WERI-Rb-1 (cell line): ENCODE data around the gene DLX1.
A peak's percentile ranks its signal among the peaks of the same experiment; 100 is the strongest.

Source experiments
- DNase-seq: peaks from one replicate; pipeline ENCODE4 v3.0.0-alpha.2; 2020
- H3K27ac ChIP-seq: fragments of 250-450 bp; sonication (Bioruptor Pico); 2 replicates; pipeline ENCODE4 v1.5.1; 2020; ENCODE audit warnings: mild to moderate bottlenecking, moderate library complexity
- H3K27me3 ChIP-seq: fragments of 250-450 bp; sonication (Bioruptor Pico); 2 replicates; pipeline ENCODE4 v1.5.1; 2021; ENCODE audit warnings: mild to moderate bottlenecking, low read depth, moderate library complexity; ENCODE audit not compliant: insufficient read depth, severe bottlenecking
- H3K36me3 ChIP-seq: fragments of 250-450 bp; sonication (Bioruptor Pico); 2 replicates; pipeline ENCODE4 v1.5.1; 2020; ENCODE audit warnings: mild to moderate bottlenecking, moderate library complexity
- H3K4me3 ChIP-seq: 2 replicates; pipeline ENCODE4 v1.5.1; 2011; ENCODE audit warnings: low read depth, mild to moderate bottlenecking, control low read depth, low read length
- H3K9me3 ChIP-seq: fragments of 250-450 bp; sonication (Bioruptor Pico); 2 replicates; pipeline ENCODE4 v1.5.1; 2021; ENCODE audit warnings: mild to moderate bottlenecking, moderate library complexity; ENCODE audit not compliant: severe bottlenecking
- TF ChIP-seq, protein P1 (sequence below): IDR thresholded peaks from 2 replicates; pipeline ENCODE4 v1.5.1; 2011; ENCODE audit warnings: low read depth, mild to moderate bottlenecking, control low read depth, inconsistent platforms, low read length

DLX1 gene

DNA sequence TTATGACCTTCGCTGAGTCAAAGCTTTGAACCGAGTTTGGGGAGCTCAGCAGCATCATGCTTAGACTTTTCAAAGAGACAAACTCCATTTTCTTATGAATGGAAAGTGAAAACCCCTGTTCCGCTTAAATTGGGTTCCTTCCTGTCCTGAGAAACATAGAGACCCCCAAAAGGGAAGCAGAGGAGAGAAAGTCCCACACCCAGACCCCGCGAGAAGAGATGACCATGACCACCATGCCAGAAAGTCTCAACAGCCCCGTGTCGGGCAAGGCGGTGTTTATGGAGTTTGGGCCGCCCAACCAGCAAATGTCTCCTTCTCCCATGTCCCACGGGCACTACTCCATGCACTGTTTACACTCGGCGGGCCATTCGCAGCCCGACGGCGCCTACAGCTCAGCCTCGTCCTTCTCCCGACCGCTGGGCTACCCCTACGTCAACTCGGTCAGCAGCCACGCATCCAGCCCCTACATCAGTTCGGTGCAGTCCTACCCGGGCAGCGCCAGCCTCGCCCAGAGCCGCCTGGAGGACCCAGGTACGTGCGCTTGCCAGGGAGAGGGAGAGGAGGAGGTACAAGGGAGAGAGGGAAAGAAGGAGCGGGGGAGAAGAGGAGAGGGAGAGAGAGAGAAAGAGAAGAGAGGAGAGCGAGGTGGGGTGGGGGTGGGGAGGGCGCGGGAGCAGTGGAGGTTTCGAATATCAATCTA, at the start of gene DLX1:
Gene DLX1 (plus strand): TSS at position 48 of the 700 bp plus-strand sequence. CDS start 171 bp downstream, at position 219.
- TF ChIP-seq, protein P1, sequence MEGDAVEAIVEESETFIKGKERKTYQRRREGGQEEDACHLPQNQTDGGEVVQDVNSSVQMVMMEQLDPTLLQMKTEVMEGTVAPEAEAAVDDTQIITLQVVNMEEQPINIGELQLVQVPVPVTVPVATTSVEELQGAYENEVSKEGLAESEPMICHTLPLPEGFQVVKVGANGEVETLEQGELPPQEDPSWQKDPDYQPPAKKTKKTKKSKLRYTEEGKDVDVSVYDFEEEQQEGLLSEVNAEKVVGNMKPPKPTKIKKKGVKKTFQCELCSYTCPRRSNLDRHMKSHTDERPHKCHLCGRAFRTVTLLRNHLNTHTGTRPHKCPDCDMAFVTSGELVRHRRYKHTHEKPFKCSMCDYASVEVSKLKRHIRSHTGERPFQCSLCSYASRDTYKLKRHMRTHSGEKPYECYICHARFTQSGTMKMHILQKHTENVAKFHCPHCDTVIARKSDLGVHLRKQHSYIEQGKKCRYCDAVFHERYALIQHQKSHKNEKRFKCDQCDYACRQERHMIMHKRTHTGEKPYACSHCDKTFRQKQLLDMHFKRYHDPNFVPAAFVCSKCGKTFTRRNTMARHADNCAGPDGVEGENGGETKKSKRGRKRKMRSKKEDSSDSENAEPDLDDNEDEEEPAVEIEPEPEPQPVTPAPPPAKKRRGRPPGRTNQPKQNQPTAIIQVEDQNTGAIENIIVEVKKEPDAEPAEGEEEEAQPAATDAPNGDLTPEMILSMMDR, result no peak
- H3K36me3 ChIP-seq, result no peaks in the 10 kb centered on the region
- no peak within 1 kb of the TSS for H3K27ac ChIP-seq
- no peak for DNase-seq
- H3K27me3 ChIP-seq, result peaks cover 63% of the 10 kb centered on the region
- peak within 1 kb of the TSS; percentile 65 for H3K4me3 ChIP-seq
- H3K9me3 ChIP-seq, result peaks cover 7% of the 10 kb centered on the region

DNA sequence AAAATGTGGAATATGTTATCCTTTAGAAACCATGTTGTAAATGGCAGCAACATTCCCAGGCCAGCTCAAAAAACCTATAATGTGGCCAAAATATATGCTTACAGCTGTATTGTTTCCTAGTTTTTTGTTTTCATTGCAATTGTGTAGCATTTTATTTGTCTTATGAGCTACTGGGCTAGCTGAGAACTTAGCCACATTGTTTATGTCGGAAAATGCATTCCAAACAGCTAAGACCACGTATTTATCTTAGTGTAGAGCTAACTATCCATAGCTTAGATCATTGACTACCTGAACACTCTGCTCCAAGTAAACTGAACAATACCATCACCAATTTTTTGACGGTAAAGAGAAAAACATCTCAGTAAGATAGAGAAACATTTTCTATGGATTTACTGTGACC, 47.2 kb upstream of the DLX1 start:
- Histone ChIP-seq H3K9me3 (no peaks in the 10 kb centered on the region), H3K27me3 (no peaks in the 10 kb centered on the region), H3K36me3 (no peaks in the 10 kb centered on the region), H3K27ac (no peak overlapping the region), H3K4me3 (no peak overlapping the region)
- no peak for DNase-seq
- TF ChIP-seq, protein P1, result no peak

DNA sequence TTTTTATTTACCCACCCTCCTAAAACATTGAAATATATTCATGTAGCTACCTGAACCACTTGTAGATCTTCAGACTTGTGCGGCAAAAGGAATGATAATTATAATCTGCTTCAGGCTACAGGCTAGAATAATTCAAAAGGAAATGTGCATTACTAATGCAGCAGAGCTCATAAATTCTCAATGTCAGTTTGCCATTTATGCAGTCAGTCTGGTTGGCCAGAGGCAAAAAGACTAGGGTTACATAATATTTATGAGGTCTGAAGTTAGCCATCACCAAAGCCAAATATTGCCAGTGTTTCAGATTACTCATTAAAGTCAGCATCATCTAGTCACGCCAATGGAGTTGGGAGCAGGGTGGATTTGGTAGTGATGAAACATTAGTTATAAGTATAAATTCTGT, 46.7 kb upstream of the DLX1 start:
- DNase-seq, result no peak
- no peak overlapping the region for H3K27ac ChIP-seq
- TF ChIP-seq, protein P1, result no peak
- no peaks in the 10 kb centered on the region for H3K36me3 ChIP-seq
- H3K9me3 ChIP-seq, result no peaks in the 10 kb centered on the region
- H3K4me3 ChIP-seq, result no peak overlapping the region
- H3K27me3 ChIP-seq, result no peaks in the 10 kb centered on the region

DNA sequence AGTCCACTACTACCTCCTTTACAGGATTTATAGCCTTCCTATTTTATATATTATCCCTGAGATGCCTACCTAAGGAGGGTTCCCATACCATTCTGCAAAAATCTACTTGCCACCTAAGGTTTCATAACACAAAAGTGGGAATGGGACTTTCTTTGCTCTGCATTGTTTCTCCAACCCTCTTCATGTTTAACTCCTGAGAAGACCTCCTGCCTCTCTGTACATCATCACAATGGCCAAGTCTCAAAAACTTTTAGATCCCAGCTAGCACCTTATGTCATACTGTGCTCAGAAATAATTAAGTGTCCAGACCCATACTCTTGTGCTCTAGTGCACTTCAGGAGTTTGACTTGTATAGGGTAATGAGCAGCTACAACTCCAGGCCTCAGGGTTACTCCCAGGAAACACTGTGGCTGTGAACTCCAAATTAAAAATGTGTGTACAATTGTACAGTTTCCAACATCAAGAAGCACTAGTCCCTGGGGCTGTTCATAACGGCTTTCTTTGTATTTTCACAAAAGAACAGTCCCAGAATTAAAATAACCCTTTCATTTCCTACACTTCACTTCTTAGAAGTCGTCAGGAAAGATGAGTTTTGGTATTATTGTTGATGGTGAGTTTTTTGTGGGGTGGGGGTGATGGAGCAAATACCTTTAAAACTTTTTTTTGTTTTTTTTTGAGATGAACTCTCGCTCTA, 46.1 kb upstream of the DLX1 start:
- Histone ChIP-seq H3K27ac (no peak overlapping the region), H3K36me3 (no peaks in the 10 kb centered on the region), H3K9me3 (no peaks in the 10 kb centered on the region), H3K27me3 (no peaks in the 10 kb centered on the region), H3K4me3 (no peak overlapping the region)
- DNase-seq, result no peak
- TF ChIP-seq, protein P1, result no peak

DNA sequence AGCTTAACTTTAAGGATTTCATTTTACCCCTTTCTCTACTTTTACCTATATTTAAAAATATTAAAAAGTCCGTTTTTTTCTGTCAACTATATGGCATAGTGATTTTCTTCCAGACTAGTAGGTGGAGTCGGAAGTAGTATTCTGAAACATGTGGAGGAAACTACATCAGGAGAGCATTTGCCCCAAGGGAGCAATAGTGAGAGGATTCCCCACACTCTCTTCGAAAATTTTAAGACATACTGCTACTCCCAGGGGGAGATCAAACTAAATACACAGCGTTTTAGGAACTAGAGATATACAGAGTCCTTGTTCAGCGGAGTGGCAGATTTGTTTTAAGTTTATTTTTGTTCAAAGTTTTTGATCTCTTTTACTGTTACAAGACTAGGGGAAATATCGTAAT, 45.0 kb upstream of the DLX1 start:
- no peaks in the 10 kb centered on the region for H3K36me3 ChIP-seq
- TF ChIP-seq, protein P1, result no peak
- H3K9me3 ChIP-seq, result no peaks in the 10 kb centered on the region
- no peak overlapping the region for H3K4me3 ChIP-seq
- H3K27me3 ChIP-seq, result no peaks in the 10 kb centered on the region
- H3K27ac ChIP-seq, result no peak overlapping the region
- no peak for DNase-seq
